PC-9 (cell line): ENCODE data around the gene FBXL13. TPM values are rescaled to one million over a fixed set of nuclear protein-coding genes. Genes with fewer than 3 reads are reported as not detected.
"Not testable (repeated sequence)": the region's sequence is repeated elsewhere in the genome, so short reads cannot be mapped to it uniquely, and the experiment has no call there.

Experiments
- BruUV-seq: library from RNA; stranded (reverse); fragments of 400-500 nt; replicated peaks from 2 replicates; lab custom pipeline; 2021; lab: Mats Ljungman, UMichigan
- CTCF ChIA-PET: fragments of 300-600 bp; sonication (Branson Sonifier 250); formaldehyde crosslinking; loops from one replicate; lab custom pipeline; 2022; ENCODE audit warnings: antibody characterized with exemption; lab: Charles Lee
- POLR2A ChIA-PET: fragments of 300-600 bp; sonication (Branson Sonifier 250); formaldehyde crosslinking; loops from one replicate; lab custom pipeline; 2022; ENCODE audit warnings: antibody characterized with exemption; ENCODE audit not compliant: unreplicated experiment; lab: Charles Lee
- DNase-seq, 2 experiments: peaks; one replicate each; pipeline versions ENCODE4 v3.0.0 to v3.0.0-alpha.2; 2015 to 2022; ENCODE audit warnings: mixed read lengths in 1 of 2
- H2AFZ ChIP-seq: fragments of 200-600 bp; sonication (generic); 2 replicates; pipeline ENCODE4 v1.8.1; 2017; ENCODE audit warnings: antibody characterized with exemption
- H3F3A ChIP-seq: fragments of 200-600 bp; sonication (generic); 2 replicates; pipeline ENCODE4 v1.8.1; 2017; ENCODE audit warnings: antibody characterized with exemption, mild to moderate bottlenecking, low read depth; ENCODE audit not compliant: insufficient read depth
- H3K27ac ChIP-seq: fragments of 200-600 bp; sonication (generic); 2 replicates; pipeline ENCODE4 v1.6.1; 2016; ENCODE audit warnings: mixed run types
- H3K27me3 ChIP-seq: fragments of 200-600 bp; sonication (generic); 2 replicates; pipeline ENCODE4 v1.6.1; 2016; ENCODE audit warnings: low read depth, mixed run types; ENCODE audit not compliant: insufficient read depth
- H3K36me3 ChIP-seq: fragments of 200-600 bp; sonication (generic); 2 replicates; pipeline ENCODE4 v1.6.1; 2016; ENCODE audit warnings: low read depth, mixed run types
- H3K4me1 ChIP-seq: fragments of 200-600 bp; sonication (generic); replicated peaks from 2 replicates; pipeline ENCODE4 v1.6.1; 2016; ENCODE audit warnings: mixed run types; ENCODE audit not compliant: insufficient read depth
- H3K4me2 ChIP-seq: fragments of 200-600 bp; sonication (generic); 2 replicates; pipeline ENCODE4 v1.6.1; 2017; ENCODE audit warnings: mixed run types
- H3K4me3 ChIP-seq: fragments of 200-600 bp; sonication (generic); 2 replicates; pipeline ENCODE4 v1.6.1; 2016; ENCODE audit warnings: mixed run types
- H3K79me2 ChIP-seq: fragments of 200-600 bp; sonication (generic); 2 replicates; pipeline ENCODE4 v1.6.1; 2017; ENCODE audit warnings: low read depth, mixed run types
- H3K9me2 ChIP-seq: fragments of 200-600 bp; sonication (generic); 2 replicates; pipeline ENCODE4 v1.8.1; 2017; ENCODE audit warnings: mild to moderate bottlenecking; ENCODE audit not compliant: insufficient read depth
- H3K9me3 ChIP-seq: fragments of 200-600 bp; sonication (generic); 2 replicates; pipeline ENCODE4 v1.8.1; 2016; ENCODE audit warnings: low read depth; ENCODE audit not compliant: insufficient read depth
- H4K20me1 ChIP-seq: fragments of 200-600 bp; sonication (generic); 2 replicates; pipeline ENCODE4 v1.8.1; 2017; ENCODE audit not compliant: insufficient read depth
- CTCF ChIP-seq: fragments of 200-600 bp; sonication (generic); conservative IDR thresholded peaks from 2 replicates; pipeline ENCODE4 v1.6.1; 2017; ENCODE audit warnings: mixed run types, antibody characterized with exemption, mild to moderate bottlenecking, moderate library complexity
- EZH2 ChIP-seq: fragments of 200-600 bp; sonication (generic); IDR thresholded peaks from 2 replicates; pipeline ENCODE4 v1.8.0; 2017; ENCODE audit warnings: antibody characterized with exemption, low read depth
- intact Hi-C: fragments of 100-400 bp; cut with micrococcal nuclease; formaldehyde crosslinking; loops from one replicate; pipeline ENCODE4 v1.10.0; 2022; ENCODE audit not compliant: unreplicated experiment
- total RNA-seq: library from RNA; stranded (reverse); gene quantifications from 2 replicates; pipeline ENCODE4 v1.2.3, GENCODE V29; 2021

Gene FBXL13
- total RNA-seq, 1 experiment from 2014 or later: 19.4 TPM

DNA sequence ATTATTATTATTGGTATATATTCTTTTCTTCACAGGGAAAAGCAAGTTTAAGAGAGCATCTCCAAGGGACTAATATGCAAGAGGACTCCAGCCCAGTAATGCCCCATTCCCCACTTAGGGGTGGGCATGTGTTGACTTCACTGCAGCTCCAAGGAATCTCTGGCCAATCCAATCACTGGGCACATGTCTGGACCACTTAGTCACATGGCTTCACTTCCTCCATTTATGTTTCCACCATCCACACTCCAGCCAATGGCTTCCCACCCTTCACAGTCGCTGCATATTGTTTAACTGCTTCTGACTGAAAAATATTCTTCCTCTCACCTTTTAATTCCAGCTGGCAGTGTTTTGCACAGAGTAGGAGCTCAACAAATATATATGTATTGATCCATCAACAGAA is 43.6 kb downstream of the FBXL13 start:
- TF ChIP-seq EZH2 (no peak), CTCF (no peak)
- no TSS peak for BruUV-seq
- CTCF ChIA-PET: interaction anchor here (0.6 kb wide), 1 partner anchor 91 kb away, joined by 16 read pairs; no protein-coding TSS in a partner anchor

GRCh38 chr7:103025341-103025740 is 49.3 kb downstream of the FBXL13 start:
- Histone ChIP-seq H3K27me3 (no peaks in the 10 kb centered on the region), H3K79me2 (no peaks in the 10 kb centered on the region), H4K20me1 (no peaks in the 10 kb centered on the region), H2AFZ (no peak overlapping the region), H3K9me3 (peaks cover 5% of the 10 kb centered on the region; the same call in 1 of the 2 replicates), H3K27ac (no peak overlapping the region), H3F3A (no peaks in the 10 kb centered on the region), H3K9me2 (no peaks in the 10 kb centered on the region), H3K4me2 (no peak overlapping the region), H3K4me3 (no peak overlapping the region), H3K4me1 (no peaks in the 10 kb centered on the region), H3K36me3 (no peaks in the 10 kb centered on the region)
- DNase-seq: no peak
- TF ChIP-seq CTCF (no peak), EZH2 (no peak)
- no TSS peak for BruUV-seq
- ChIA-PET CTCF (no interaction called here), POLR2A (no interaction called here)
- intact Hi-C loops: no loop called here

More for the DNA sequence above, 43.6 kb downstream of the FBXL13 start:
- intact Hi-C loops: no loop called here
- no peaks in the 10 kb centered on the region for H3K27me3 ChIP-seq
- no peak overlapping the region for H2AFZ ChIP-seq
- H3K36me3 ChIP-seq: no peaks in the 10 kb centered on the region
- H3K27ac ChIP-seq: no peak overlapping the region
- no peaks in the 10 kb centered on the region for H3K4me1 ChIP-seq
- no peaks in the 10 kb centered on the region for H4K20me1 ChIP-seq
- no peak overlapping the region for H3K4me2 ChIP-seq
- POLR2A ChIA-PET: no interaction called here
- H3K4me3 ChIP-seq: no peak overlapping the region
- H3K9me3 ChIP-seq: no peaks in the 10 kb centered on the region
- H3K79me2 ChIP-seq: no peaks in the 10 kb centered on the region
- H3K9me2 ChIP-seq: no peaks in the 10 kb centered on the region
- H3F3A ChIP-seq: no peaks in the 10 kb centered on the region
- no peak for DNase-seq

- BruUV-seq, H3K4me1 ChIP-seq, H3K4me3 ChIP-seq, H3K36me3 ChIP-seq, CTCF ChIA-PET, H4K20me1 ChIP-seq, H3K9me2 ChIP-seq, intact Hi-C loops, H3F3A ChIP-seq, H3K27ac ChIP-seq, H2AFZ ChIP-seq, DNase-seq, H3K9me3 ChIP-seq, H3K4me2 ChIP-seq, POLR2A ChIA-PET, H3K27me3 ChIP-seq, H3K79me2 ChIP-seq: not testable (repeated sequence)
Measured at GRCh38 chr7:103023578-103023977, 51.0 kb downstream of the FBXL13 start.

DNA sequence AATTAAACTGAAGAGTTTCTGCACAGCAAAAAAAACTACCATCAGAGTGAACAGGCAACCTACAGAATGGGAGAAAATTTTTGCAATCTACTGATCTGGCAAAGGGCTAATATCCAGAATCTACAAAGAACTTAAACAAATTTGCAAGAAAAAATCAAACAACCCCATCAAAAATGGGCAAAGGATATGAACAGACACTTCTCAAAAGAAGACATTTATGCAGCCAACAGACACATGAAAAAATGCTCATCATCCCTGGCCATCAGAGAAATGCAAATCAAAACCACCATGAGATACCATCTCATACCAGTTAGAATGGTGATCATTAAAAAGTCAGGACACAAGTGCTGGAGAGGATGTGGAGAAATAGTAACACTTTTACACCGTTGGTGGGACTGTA is 53.1 kb downstream of the FBXL13 start:
- intact Hi-C loops, POLR2A ChIA-PET, CTCF ChIA-PET, H3K4me2 ChIP-seq, H3K27me3 ChIP-seq, H3F3A ChIP-seq, H3K4me3 ChIP-seq, DNase-seq, H3K4me1 ChIP-seq, H2AFZ ChIP-seq, H3K36me3 ChIP-seq, H3K27ac ChIP-seq, H4K20me1 ChIP-seq, BruUV-seq, H3K9me3 ChIP-seq, H3K79me2 ChIP-seq, H3K9me2 ChIP-seq: not testable (repeated sequence)

DNA sequence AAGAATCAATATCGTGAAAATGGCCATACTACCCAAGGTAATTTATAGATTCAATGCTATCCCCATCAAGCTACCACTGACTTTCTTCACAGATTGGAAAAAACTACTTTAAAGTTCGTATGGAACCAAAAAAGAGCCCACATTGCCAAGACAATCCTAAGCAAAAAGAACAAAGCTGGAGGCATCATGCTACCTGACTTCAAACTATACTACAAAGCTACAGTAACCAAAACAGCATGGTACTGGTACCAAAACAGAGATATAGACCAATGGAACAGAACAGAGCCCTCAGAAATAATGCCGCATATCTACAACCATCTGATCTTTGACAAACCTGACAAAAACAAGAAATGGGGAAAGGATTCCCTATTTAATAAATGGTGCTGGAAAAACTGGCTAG is 53.7 kb downstream of the FBXL13 start:
- intact Hi-C loops, H3K9me2 ChIP-seq, H3F3A ChIP-seq, H3K9me3 ChIP-seq, H3K4me3 ChIP-seq, POLR2A ChIA-PET, H4K20me1 ChIP-seq, H3K27ac ChIP-seq, DNase-seq, H3K79me2 ChIP-seq, H2AFZ ChIP-seq, H3K4me1 ChIP-seq, H3K27me3 ChIP-seq, CTCF ChIA-PET, BruUV-seq, H3K4me2 ChIP-seq, H3K36me3 ChIP-seq: not testable (repeated sequence)

DNA sequence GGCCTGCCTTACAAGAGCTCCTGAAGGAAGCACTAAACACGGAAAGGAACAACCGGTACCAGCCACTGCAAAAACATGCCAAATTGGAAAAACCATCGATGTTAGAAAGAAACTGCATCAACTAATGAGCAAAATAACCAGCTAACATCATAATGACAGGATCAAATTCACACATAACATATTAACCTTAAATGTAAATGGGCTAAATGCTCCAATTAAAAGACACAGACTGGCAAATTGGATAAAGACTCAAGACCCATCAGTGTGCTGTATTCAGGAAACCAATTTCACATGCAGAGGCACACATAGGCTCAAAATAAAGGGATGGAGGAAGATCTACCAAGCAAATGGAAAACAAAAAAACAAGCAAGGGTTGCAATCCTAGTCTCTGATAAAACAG is 56.3 kb downstream of the FBXL13 start:
- H3K4me1 ChIP-seq, H3K79me2 ChIP-seq, H3K27me3 ChIP-seq, H4K20me1 ChIP-seq, H3K36me3 ChIP-seq, H3K9me2 ChIP-seq, POLR2A ChIA-PET, H3F3A ChIP-seq, H3K4me2 ChIP-seq, H2AFZ ChIP-seq, intact Hi-C loops, H3K27ac ChIP-seq, DNase-seq, CTCF ChIA-PET, H3K4me3 ChIP-seq, H3K9me3 ChIP-seq, BruUV-seq: not testable (repeated sequence)
